ENCODE results near the gene AJUBA.

Gene AJUBA

DNA sequence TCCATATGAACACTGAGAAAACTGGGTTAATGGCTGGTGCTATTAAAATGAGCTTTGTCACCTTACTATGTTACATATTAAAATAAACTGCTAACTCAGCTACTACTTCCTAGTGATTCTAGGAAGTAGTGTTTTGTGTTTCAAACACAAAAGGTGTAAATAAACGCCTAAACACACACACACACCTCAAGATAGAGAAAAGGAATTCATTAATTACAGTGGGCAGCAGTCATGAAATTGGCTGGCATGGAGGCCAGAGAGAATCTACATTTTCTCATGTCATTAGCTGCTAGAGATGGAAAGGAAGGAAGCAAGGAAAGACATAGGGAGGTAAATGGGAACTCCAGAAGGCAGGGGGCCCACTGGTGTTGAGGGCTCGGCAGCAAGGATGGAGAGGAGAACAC, 52.4 kb downstream of the AJUBA start:
- H3K79me2 ChIP-seq (ENCODE audit: low read length) = peaks cover 29% of the 10 kb centered on the region
- H3K9me3 ChIP-seq (ENCODE audit: insufficient read depth, low read length) = no peaks in the 10 kb centered on the region
- peaks cover 20% of the 10 kb centered on the region for H3K4me1 ChIP-seq (ENCODE audit: low read length)
- H2AFZ ChIP-seq (ENCODE audit: low read depth, low read length) = peak overlapping the region; percentile 72; the same call in 1 of the 2 replicates
- peak overlapping the region; percentile 90 for H3K4me2 ChIP-seq (ENCODE audit: low read length)
- H3K36me3 ChIP-seq (replicated peaks; ENCODE audit: low read depth, low read length) = peaks cover 12% of the 10 kb centered on the region
- H3K9ac ChIP-seq (ENCODE audit: low read length) = peak overlapping the region; percentile 92
- TF ChIP-seq, protein P1, sequence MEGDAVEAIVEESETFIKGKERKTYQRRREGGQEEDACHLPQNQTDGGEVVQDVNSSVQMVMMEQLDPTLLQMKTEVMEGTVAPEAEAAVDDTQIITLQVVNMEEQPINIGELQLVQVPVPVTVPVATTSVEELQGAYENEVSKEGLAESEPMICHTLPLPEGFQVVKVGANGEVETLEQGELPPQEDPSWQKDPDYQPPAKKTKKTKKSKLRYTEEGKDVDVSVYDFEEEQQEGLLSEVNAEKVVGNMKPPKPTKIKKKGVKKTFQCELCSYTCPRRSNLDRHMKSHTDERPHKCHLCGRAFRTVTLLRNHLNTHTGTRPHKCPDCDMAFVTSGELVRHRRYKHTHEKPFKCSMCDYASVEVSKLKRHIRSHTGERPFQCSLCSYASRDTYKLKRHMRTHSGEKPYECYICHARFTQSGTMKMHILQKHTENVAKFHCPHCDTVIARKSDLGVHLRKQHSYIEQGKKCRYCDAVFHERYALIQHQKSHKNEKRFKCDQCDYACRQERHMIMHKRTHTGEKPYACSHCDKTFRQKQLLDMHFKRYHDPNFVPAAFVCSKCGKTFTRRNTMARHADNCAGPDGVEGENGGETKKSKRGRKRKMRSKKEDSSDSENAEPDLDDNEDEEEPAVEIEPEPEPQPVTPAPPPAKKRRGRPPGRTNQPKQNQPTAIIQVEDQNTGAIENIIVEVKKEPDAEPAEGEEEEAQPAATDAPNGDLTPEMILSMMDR (IDR thresholded peaks at IDR 0.05; ENCODE audit: low read depth, low read length) = no peak
- no peak for TF ChIP-seq EZH2phosphoT487 (IDR thresholded peaks at IDR 0.05; ENCODE audit: low read depth)
- H3K27me3 ChIP-seq (ENCODE audit: low read depth, low read length) = no peaks in the 10 kb centered on the region
- no peaks in the 10 kb centered on the region for H4K20me1 ChIP-seq (ENCODE audit: insufficient read depth, low read length)
- peak overlapping the region; percentile 94 for H3K4me3 ChIP-seq (ENCODE audit: low read length)
- H3K27ac ChIP-seq (ENCODE audit: low read length) = peak overlapping the region; percentile 67

DNA sequence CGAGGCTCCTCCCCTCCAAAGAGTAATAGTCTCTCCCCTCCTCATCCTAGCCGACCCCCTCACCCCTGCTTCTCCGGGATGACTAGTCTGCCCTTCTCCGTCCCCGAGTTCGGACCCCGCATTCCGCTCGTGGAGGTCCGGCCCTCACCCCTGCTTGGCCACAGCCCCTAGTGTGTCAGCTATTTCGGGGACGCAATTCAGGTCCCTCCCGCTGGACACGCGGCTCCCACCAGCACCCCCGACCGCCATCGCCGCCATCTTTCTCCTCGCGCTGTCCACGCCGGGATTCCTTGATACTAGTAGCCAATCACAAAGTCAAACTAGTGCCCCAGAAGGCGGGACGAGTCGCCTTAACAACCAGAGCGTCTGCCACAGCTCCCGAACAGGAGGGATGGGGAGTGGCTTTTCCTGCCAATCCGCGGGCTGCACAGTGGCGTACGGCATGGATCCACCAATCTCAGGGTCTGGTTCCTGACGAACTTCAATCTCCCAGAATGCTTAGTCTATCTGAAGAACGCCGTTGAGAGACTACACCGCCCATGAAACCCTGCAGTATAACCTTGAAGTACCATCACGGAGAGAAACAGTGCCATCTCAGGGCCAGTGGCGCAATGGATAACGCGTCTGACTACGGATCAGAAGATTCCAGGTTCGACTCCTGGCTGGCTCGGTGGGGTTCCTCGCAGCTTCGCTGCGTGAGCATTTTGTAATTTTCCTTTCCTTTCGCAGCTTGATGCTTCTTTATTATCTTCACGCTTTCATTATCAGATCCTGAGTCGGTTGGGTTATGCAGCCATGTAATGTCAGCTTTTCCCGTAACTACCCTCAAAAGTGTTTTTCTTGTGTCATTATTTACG, 53.0 kb downstream of the AJUBA start, which contains the start of gene PRMT5:
PRMT5 (minus strand) TSS at position 273 of the 857 bp plus-strand sequence; CDS start at position 258, 15 bp downstream.
- Histone ChIP-seq H3K36me3 (replicated peaks; ENCODE audit: low read depth, low read length) (peaks cover 17% of the 10 kb centered on the region), H2AFZ (ENCODE audit: low read depth, low read length) (peak within 1 kb of the TSS; percentile 72), H3K9ac (ENCODE audit: low read length) (peak within 1 kb of the TSS; percentile 92)

DNA sequence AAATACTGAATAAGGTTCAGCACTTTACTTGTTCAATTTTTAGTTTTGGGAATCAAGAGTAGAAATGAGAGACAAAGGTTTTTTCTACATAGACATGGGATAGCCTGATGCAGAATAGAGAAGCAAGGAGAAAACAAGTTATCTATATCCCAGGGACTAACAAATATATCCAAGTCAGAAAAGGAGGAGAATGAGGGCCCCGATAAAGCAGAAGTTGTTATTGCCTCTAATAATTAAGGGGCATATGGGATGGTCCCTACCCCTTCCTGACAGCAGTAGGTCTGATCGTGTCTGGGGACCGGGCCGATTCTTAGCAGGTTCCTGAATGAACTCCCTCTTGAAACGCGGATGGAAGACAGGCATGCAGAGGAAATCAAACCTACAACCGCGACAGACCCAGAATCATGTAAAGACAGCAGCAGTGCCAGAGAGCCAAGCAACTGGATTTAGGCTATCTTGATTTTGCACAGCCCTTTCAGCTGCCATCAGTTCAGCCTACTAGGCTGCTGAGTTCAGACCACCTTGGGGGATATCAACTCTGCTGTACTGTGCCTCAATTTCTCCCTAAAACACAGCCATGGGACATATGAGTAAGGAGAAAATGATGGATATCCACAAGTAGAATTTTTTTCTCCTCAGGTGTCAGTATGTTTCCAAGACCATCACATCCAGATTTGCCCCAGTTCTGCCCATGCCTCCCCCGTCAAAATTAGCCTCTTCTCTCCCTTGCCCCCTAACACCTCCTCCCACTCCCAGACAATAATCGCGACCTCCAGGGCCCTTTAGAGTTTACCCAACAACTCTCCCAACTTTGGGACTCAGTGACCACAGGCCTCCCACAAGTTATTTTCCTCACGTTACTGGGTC, 53.9 kb downstream of the AJUBA start:
- peak overlapping the region; percentile 92 for H3K9ac ChIP-seq (ENCODE audit: low read length)
- peak overlapping the region; percentile 90 for H3K4me2 ChIP-seq (ENCODE audit: low read length)
- no peaks in the 10 kb centered on the region for H3K9me3 ChIP-seq (ENCODE audit: insufficient read depth, low read length)
- peaks cover 29% of the 10 kb centered on the region for H3K79me2 ChIP-seq (ENCODE audit: low read length)
- peak overlapping the region; percentile 67 for H2AFZ ChIP-seq (ENCODE audit: low read depth, low read length)
- H3K27me3 ChIP-seq (ENCODE audit: low read depth, low read length) = no peaks in the 10 kb centered on the region
- peaks cover 24% of the 10 kb centered on the region for H3K36me3 ChIP-seq (replicated peaks; ENCODE audit: low read depth, low read length)
- no peak for TF ChIP-seq EZH2phosphoT487 (IDR thresholded peaks at IDR 0.05; ENCODE audit: low read depth)
- TF ChIP-seq, protein P1 (IDR thresholded peaks at IDR 0.05; ENCODE audit: low read depth, low read length) = no peak
- H3K4me1 ChIP-seq (ENCODE audit: low read length) = peaks cover 20% of the 10 kb centered on the region
- H3K4me3 ChIP-seq (ENCODE audit: low read length) = peak overlapping the region; percentile 94
- H4K20me1 ChIP-seq (ENCODE audit: insufficient read depth, low read length) = no peaks in the 10 kb centered on the region
- H3K27ac ChIP-seq (ENCODE audit: low read length) = peak overlapping the region; percentile 67

More for the DNA sequence above, 53.0 kb downstream of the AJUBA start, which contains the start of gene PRMT5:
- H3K79me2 ChIP-seq (ENCODE audit: low read length) = peaks cover 29% of the 10 kb centered on the region
- peak within 1 kb of the TSS; percentile 90 for H3K4me2 ChIP-seq (ENCODE audit: low read length)
- H3K4me1 ChIP-seq (ENCODE audit: low read length) = peaks cover 20% of the 10 kb centered on the region
- H4K20me1 ChIP-seq (ENCODE audit: insufficient read depth, low read length) = no peaks in the 10 kb centered on the region
- peak within 1 kb of the TSS; percentile 67 for H3K27ac ChIP-seq (ENCODE audit: low read length)
- H3K27me3 ChIP-seq (ENCODE audit: low read depth, low read length) = no peaks in the 10 kb centered on the region
- TF ChIP-seq, protein P1 (IDR thresholded peaks at IDR 0.05; ENCODE audit: low read depth, low read length) = no peak
- no peak for TF ChIP-seq EZH2phosphoT487 (IDR thresholded peaks at IDR 0.05; ENCODE audit: low read depth)
- H3K4me3 ChIP-seq (ENCODE audit: low read length) = peak within 1 kb of the TSS; percentile 94
- H3K9me3 ChIP-seq (ENCODE audit: insufficient read depth, low read length) = no peaks in the 10 kb centered on the region
